HEK293T (cell line): ENCODE data around the gene TFDP2.

Experiments
- CTCF ChIA-PET: fragments of 350-600 bp; formaldehyde crosslinking; extraction: SDS; loops from one replicate; lab custom pipeline; 2021; ENCODE audit warnings: antibody characterized with exemption, inconsistent platforms; lab: Yijun Ruan, JAX
- POLR2A ChIA-PET: fragments of 350-600 bp; formaldehyde crosslinking; extraction: SDS; loops from one replicate; lab custom pipeline; 2020; ENCODE audit warnings: antibody characterized with exemption, inconsistent platforms; lab: Yijun Ruan, JAX
- DNase-seq: peaks from one replicate; pipeline ENCODE4 v3.0.0; 2012; ENCODE audit warnings: mixed read lengths; ENCODE audit errors: extremely low spot score
- ARNT ChIP-seq: fragments of 450-650 bp; IDR thresholded peaks from 2 replicates; pipeline ENCODE4 v1.6.1; 2017; ENCODE audit warnings: mild to moderate bottlenecking
- BHLHE40 ChIP-seq: fragments of 450-650 bp; IDR thresholded peaks from 2 replicates; pipeline ENCODE4 v1.6.1; 2016; ENCODE audit warnings: mild to moderate bottlenecking, moderate library complexity, borderline replicate concordance
- CTBP1 ChIP-seq: fragments of 450-650 bp; IDR thresholded peaks from 2 replicates; pipeline ENCODE4 v1.6.1; 2016; ENCODE audit warnings: borderline replicate concordance
- ELF4 ChIP-seq: fragments of 450-650 bp; IDR thresholded peaks from 2 replicates; pipeline ENCODE4 v1.6.1; 2017; ENCODE audit warnings: antibody characterized with exemption
- FOXA1 ChIP-seq: fragments of 450-650 bp; IDR thresholded peaks from 2 replicates; pipeline ENCODE4 v1.6.1; 2016; ENCODE audit warnings: mild to moderate bottlenecking
- FOXK2 ChIP-seq: fragments of 450-650 bp; IDR thresholded peaks from 2 replicates; pipeline ENCODE4 v1.6.1; 2016; ENCODE audit warnings: mild to moderate bottlenecking
- FOXM1 ChIP-seq: fragments of 450-650 bp; IDR thresholded peaks from 2 replicates; pipeline ENCODE4 v1.6.1; 2017; ENCODE audit warnings: mild to moderate bottlenecking, borderline replicate concordance
- HDGF ChIP-seq: fragments of 450-650 bp; IDR thresholded peaks from 2 replicates; pipeline ENCODE4 v1.6.1; 2017; ENCODE audit warnings: antibody characterized with exemption, borderline replicate concordance
- L3MBTL2 ChIP-seq: fragments of 450-650 bp; conservative IDR thresholded peaks from 2 replicates; pipeline ENCODE4 v1.6.1; 2016; ENCODE audit warnings: mild to moderate bottlenecking
- LEF1 ChIP-seq: fragments of 450-650 bp; IDR thresholded peaks from 2 replicates; pipeline ENCODE4 v1.6.1; 2017; ENCODE audit warnings: mild to moderate bottlenecking, borderline replicate concordance
- NFRKB ChIP-seq: fragments of 450-650 bp; IDR thresholded peaks from 2 replicates; pipeline ENCODE4 v1.6.1; 2016; ENCODE audit warnings: mild to moderate bottlenecking, moderate library complexity
- PKNOX1 ChIP-seq: fragments of 450-650 bp; IDR thresholded peaks from 2 replicates; pipeline ENCODE4 v1.6.1; 2016
- SP1 ChIP-seq: fragments of 450-650 bp; IDR thresholded peaks from 2 replicates; pipeline ENCODE4 v1.6.1; 2017
- SUZ12 ChIP-seq: fragments of 450-650 bp; IDR thresholded peaks from 2 replicates; pipeline ENCODE4 v1.6.1; 2016; ENCODE audit warnings: mild to moderate bottlenecking
- TARDBP ChIP-seq: fragments of 450-650 bp; IDR thresholded peaks from 2 replicates; pipeline ENCODE4 v1.6.1; 2016
- ZNF384 ChIP-seq: fragments of 450-650 bp; IDR thresholded peaks from 2 replicates; pipeline ENCODE4 v1.6.1; 2016

The TFDP2 gene

GRCh38 chr3:142115867-142116668 is 33.3 kb downstream of the TFDP2 start:
- ChIA-PET POLR2A (no interaction called here), CTCF (interaction anchor here (0.7 kb wide), 1 partner anchor 13 kb away, joined by 6 read pairs; no protein-coding TSS in a partner anchor)
- no peak for TF ChIP-seq ELF4
- no peak for TF ChIP-seq SUZ12
- no peak for TF ChIP-seq FOXK2
- TF ChIP-seq FOXM1, result no peak
- TF ChIP-seq HDGF, result no peak
- no peak for TF ChIP-seq NFRKB
- no peak for DNase-seq

GRCh38 chr3:142112601-142113000 is 36.7 kb downstream of the TFDP2 start:
- TF ChIP-seq TARDBP, result no peak
- TF ChIP-seq L3MBTL2, result no peak
- TF ChIP-seq PKNOX1, result no peak
- no peak for TF ChIP-seq NFRKB
- TF ChIP-seq SUZ12, result no peak
- TF ChIP-seq FOXA1, result no peak
- TF ChIP-seq FOXM1, result no peak
- TF ChIP-seq SP1, result no peak
- TF ChIP-seq ZNF384, result no peak
- no peak for TF ChIP-seq FOXK2
- POLR2A ChIA-PET, result no interaction called here
- CTCF ChIA-PET, result no interaction called here

GRCh38 chr3:142106548-142106947 is 42.8 kb downstream of the TFDP2 start:
- no peak for DNase-seq
- no peak for TF ChIP-seq SP1
- TF ChIP-seq TARDBP, result no peak
- TF ChIP-seq ELF4, result no peak
- TF ChIP-seq ARNT, result no peak
- no peak for TF ChIP-seq SUZ12
- no peak for TF ChIP-seq ZNF384
- no peak for TF ChIP-seq BHLHE40
- TF ChIP-seq L3MBTL2, result no peak
- TF ChIP-seq FOXM1, result no peak
- TF ChIP-seq CTBP1, result no peak
- TF ChIP-seq LEF1, result no peak
- no peak for TF ChIP-seq FOXA1
- no peak for TF ChIP-seq PKNOX1
- CTCF ChIA-PET, result no interaction called here
- POLR2A ChIA-PET, result no interaction called here

More at GRCh38 chr3:142112601-142113000, 36.7 kb downstream of the TFDP2 start:
- no peak for DNase-seq

GRCh38 chr3:142105991-142106390 is 43.4 kb downstream of the TFDP2 start:
- TF ChIP-seq ZNF384 (no peak), L3MBTL2 (no peak), ELF4 (no peak), FOXA1 (no peak), TARDBP (no peak), NFRKB (no peak)
- DNase-seq, result no peak
- ChIA-PET POLR2A (no interaction called here), CTCF (no interaction called here)

GRCh38 chr3:142104763-142105162 is 44.6 kb downstream of the TFDP2 start:
- DNase-seq, result no peak
- ChIA-PET CTCF (no interaction called here), POLR2A (no interaction called here)
- TF ChIP-seq HDGF (no peak), BHLHE40 (no peak), SP1 (no peak), TARDBP (no peak), L3MBTL2 (no peak), FOXM1 (no peak), ELF4 (no peak), FOXK2 (no peak)

GRCh38 chr3:142098964-142099363 is 50.4 kb downstream of the TFDP2 start:
- ChIA-PET POLR2A (no interaction called here), CTCF (no interaction called here)
- TF ChIP-seq SP1 (no peak), TARDBP (no peak), FOXM1 (no peak), HDGF (no peak), FOXA1 (no peak), NFRKB (no peak), ZNF384 (no peak), L3MBTL2 (no peak), FOXK2 (no peak), PKNOX1 (no peak), ARNT (no peak), LEF1 (no peak), SUZ12 (no peak)
- no peak for DNase-seq
